Measurements from ENCODE around the gene AGRN. TPM values are rescaled to one million over a fixed set of nuclear protein-coding genes. Genes with fewer than 3 reads are reported as not detected.

AGRN gene
- total RNA-seq, 1 experiment from 2014 or later = 175 TPM

DNA sequence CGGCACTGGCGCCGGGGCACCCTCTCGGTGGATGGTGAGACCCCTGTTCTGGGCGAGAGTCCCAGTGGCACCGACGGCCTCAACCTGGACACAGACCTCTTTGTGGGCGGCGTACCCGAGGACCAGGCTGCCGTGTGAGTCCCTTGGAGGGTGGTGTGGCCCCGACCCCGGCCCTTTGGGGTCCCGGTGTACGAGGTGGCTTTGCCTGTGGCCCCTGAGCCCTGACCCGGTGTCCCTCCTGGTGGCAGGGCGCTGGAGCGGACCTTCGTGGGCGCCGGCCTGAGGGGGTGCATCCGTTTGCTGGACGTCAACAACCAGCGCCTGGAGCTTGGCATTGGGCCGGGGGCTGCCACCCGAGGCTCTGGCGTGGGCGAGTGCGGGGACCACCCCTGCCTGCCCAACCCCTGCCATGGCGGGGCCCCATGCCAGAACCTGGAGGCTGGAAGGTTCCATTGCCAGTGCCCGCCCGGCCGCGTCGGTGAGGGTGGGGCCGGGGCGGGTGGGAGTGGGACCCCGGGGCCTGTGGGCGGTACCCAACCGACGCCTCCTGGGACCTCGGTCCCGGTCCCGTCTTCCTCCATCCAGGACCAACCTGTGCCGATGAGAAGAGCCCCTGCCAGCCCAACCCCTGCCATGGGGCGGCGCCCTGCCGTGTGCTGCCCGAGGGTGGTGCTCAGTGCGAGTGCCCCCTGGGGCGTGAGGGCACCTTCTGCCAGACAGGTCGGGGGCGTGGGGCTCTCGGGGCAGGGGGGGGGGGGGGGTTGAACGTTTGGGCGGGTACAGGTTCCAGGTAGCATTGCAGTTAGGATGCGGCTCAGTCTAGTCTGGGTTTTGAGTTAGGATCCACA is 29.6 kb downstream of the AGRN start:
- TF ChIP-seq, protein P1, sequence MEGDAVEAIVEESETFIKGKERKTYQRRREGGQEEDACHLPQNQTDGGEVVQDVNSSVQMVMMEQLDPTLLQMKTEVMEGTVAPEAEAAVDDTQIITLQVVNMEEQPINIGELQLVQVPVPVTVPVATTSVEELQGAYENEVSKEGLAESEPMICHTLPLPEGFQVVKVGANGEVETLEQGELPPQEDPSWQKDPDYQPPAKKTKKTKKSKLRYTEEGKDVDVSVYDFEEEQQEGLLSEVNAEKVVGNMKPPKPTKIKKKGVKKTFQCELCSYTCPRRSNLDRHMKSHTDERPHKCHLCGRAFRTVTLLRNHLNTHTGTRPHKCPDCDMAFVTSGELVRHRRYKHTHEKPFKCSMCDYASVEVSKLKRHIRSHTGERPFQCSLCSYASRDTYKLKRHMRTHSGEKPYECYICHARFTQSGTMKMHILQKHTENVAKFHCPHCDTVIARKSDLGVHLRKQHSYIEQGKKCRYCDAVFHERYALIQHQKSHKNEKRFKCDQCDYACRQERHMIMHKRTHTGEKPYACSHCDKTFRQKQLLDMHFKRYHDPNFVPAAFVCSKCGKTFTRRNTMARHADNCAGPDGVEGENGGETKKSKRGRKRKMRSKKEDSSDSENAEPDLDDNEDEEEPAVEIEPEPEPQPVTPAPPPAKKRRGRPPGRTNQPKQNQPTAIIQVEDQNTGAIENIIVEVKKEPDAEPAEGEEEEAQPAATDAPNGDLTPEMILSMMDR (conservative IDR thresholded peaks at IDR 0.05) = no peak
- Histone ChIP-seq H3K14ac (ENCODE audit: insufficient read depth, low read length) (no peak overlapping the region), H3K79me1 (ENCODE audit: insufficient read depth, low read depth, low read length, poor library complexity, severe bottlenecking) (no peaks in the 10 kb centered on the region), H2BK12ac (ENCODE audit: insufficient read length, low read depth, low read length) (no peak overlapping the region), H3K4me1 (ENCODE audit: insufficient read depth, low read length) (no peaks in the 10 kb centered on the region), H3K4me2 (ENCODE audit: insufficient read depth, insufficient read length, low read length) (no peak overlapping the region), H3K23ac (ENCODE audit: insufficient read length, low read depth, low read length) (no peak overlapping the region), H3K23me2 (ENCODE audit: insufficient read length, low read depth, low read length, poor library complexity, severe bottlenecking) (no peaks in the 10 kb centered on the region), H3T11ph (ENCODE audit: low read length) (no peak overlapping the region), H2BK20ac (ENCODE audit: low read depth, low read length, poor library complexity, severe bottlenecking) (no peak overlapping the region), H3K79me2 (ENCODE audit: insufficient read depth, low read length) (no peaks in the 10 kb centered on the region; the same call in 1 of the 2 replicates), H3K56ac (ENCODE audit: insufficient read length, low read depth, low read length) (no peak overlapping the region), H3K9me3 (ENCODE audit: control insufficient read depth, low read depth, low read length) (no peaks in the 10 kb centered on the region), H2BK15ac (ENCODE audit: low read depth, low read length) (no peak overlapping the region), H2AFZ (ENCODE audit: low read length) (no peak overlapping the region), H3K27ac (ENCODE audit: insufficient read length, low read depth, low read length) (no peak overlapping the region), H3K4ac (ENCODE audit: low read depth, low read length) (no peak overlapping the region), H4K20me1 (ENCODE audit: control insufficient read depth, insufficient read depth, insufficient read length) (peaks cover 3% of the 10 kb centered on the region), H2BK5ac (ENCODE audit: insufficient read length, low read length) (no peak overlapping the region), H4K5ac (ENCODE audit: insufficient read length, low read depth, low read length) (no peak overlapping the region), H2BK120ac (ENCODE audit: low read depth, low read length, poor library complexity, severe bottlenecking) (no peak overlapping the region), H4K8ac (replicated peaks; ENCODE audit: insufficient read length, low read depth, low read length) (no peak overlapping the region), H4K91ac (ENCODE audit: insufficient read length, low read depth, low read length) (no peak overlapping the region), H2AK5ac (ENCODE audit: insufficient read length, low read length) (no peak overlapping the region), H3K27me3 (ENCODE audit: insufficient read depth, low read length) (no peaks in the 10 kb centered on the region; the same call in 1 of the 2 replicates), H3K9ac (ENCODE audit: extremely low read depth, insufficient read length, low read length) (no peak overlapping the region), H3K18ac (ENCODE audit: insufficient read length, low read depth, low read length) (no peak overlapping the region)
- Mint-ChIP-seq H3K27me3 (ENCODE audit: low read depth) (no peaks in the 10 kb centered on the region), H3K9me3 (no peaks in the 10 kb centered on the region; a peak in 1 of 5 replicates), H3K4me1 (no peaks in the 10 kb centered on the region; a peak in 1 of 4 replicates), H3K27ac (no peak overlapping the region), H3K36me3 (ENCODE audit: insufficient read depth in 1 of 3, low read depth in 3 of 3) (peaks cover 16 to 54% (median 50%) of the 10 kb centered on the region in 3 experiments), H3K4me3 (no peak overlapping the region)
- WGBS (ENCODE audit: extremely low coverage, insufficient read length, low lambda C conversion rate) = no CpG with 5 or more reads among the region's 57 CpGs
- DNase-seq = no peak

Measured in H9 (cell line).